Measurements from ENCODE around the gene NOXO1. TPM values are rescaled to one million over a fixed set of nuclear protein-coding genes. Genes with fewer than 3 reads are reported as not detected.

Gene NOXO1
- total and polyA plus RNA-seq, 2 donors (not counting 3 experiments of a cell fraction or from before 2014, with no cell fraction given), result 0.37 to 0.60 TPM

GRCh38 chr16:2015947-2016208, 34.6 kb upstream of the NOXO1 start:
- ChIA-PET POLR2A (no interaction called here), CTCF (interaction anchor here (0.8 to 8.9 kb wide), 9 partner anchors 8 to 131 kb away, joined by 3 to 137 read pairs (median 4); no protein-coding TSS in a partner anchor)
- no peak overlapping the region for H3K4me3 ChIP-seq (replicated peaks in 1 of 3; ENCODE audit: insufficient read depth in 1 of 3, low read depth in 1 of 3, low read length in 3 of 3)
- BruUV-seq (replicated peaks), result no TSS peak
- no peaks in the 10 kb centered on the region for H3K9me3 ChIP-seq (replicated peaks; ENCODE audit: control insufficient read depth, insufficient read depth, low read length)
- TF ChIP-seq POLR2AphosphoS5 (IDR thresholded peaks at IDR 0.05; ENCODE audit: insufficient read depth, low read depth, low read length) (no peak), MYC (IDR thresholded peaks at IDR 0.05; ENCODE audit: low read depth, low read length) (no peak), CTCF (IDR thresholded peaks at IDR 0.05; ENCODE audit: extremely low read depth in 1 of 2, insufficient read depth in 1 of 2, low read depth in 1 of 2, low read length in 2 of 2) (no peak), GATA2 (IDR thresholded peaks at IDR 0.05; ENCODE audit: insufficient read depth, insufficient read length, low read depth, low read length) (no peak), FOS (IDR thresholded peaks at IDR 0.05; ENCODE audit: borderline replicate concordance, insufficient read depth, low read length) (no peak), MAX (IDR thresholded peaks at IDR 0.05; ENCODE audit: insufficient read depth, insufficient read length) (no peak), POLR2A (IDR thresholded peaks at IDR 0.05; ENCODE audit: low read depth, low read length) (no peak), JUN (IDR thresholded peaks at IDR 0.05; ENCODE audit: borderline replicate concordance, insufficient read depth, insufficient read length, low read depth) (no peak), EZH2 (IDR thresholded peaks at IDR 0.05; ENCODE audit: borderline replicate concordance, low read depth, low read length, severe bottlenecking) (no peak)
- intact Hi-C loops (cut with micrococcal nuclease) (no loop called here), dilution Hi-C loops (cut with MboI; ENCODE audit: extremely low pct_ligation_motif_present, low sequenced_read_pairs) (no loop called here)
- H4K20me1 ChIP-seq (replicated peaks; ENCODE audit: control insufficient read depth, extremely low read depth, insufficient read depth, low read length), result no peaks in the 10 kb centered on the region
- H3K36me3 ChIP-seq (ENCODE audit: control insufficient read depth in 2 of 2, extremely low read depth in 1 of 2, insufficient read depth in 2 of 2, low read length in 2 of 2), result no peaks in the 10 kb centered on the region
- H3K9me1 ChIP-seq (replicated peaks; ENCODE audit: control insufficient read depth, extremely low read depth, insufficient read depth, low read length), result no peaks in the 10 kb centered on the region
- peaks cover 4 to 11% of the 10 kb centered on the region in 2 experiments for H3K27me3 ChIP-seq (ENCODE audit: control insufficient read depth in 2 of 2, insufficient read depth in 2 of 2, low read length in 2 of 2)
- no peaks in the 10 kb centered on the region for H3K79me2 ChIP-seq (ENCODE audit: control insufficient read depth, insufficient read depth, low read length)
- H3K4me1 ChIP-seq (ENCODE audit: control insufficient read depth, extremely low read depth, insufficient read depth, low read length), result peaks cover 6% of the 10 kb centered on the region
- H3K9ac ChIP-seq (replicated peaks; ENCODE audit: extremely low read depth, insufficient read depth, low read length), result no peak overlapping the region
- no peak overlapping the region for H3K27ac ChIP-seq (ENCODE audit: insufficient read depth, low read depth, low read length)
- no peak overlapping the region for H2AFZ ChIP-seq (ENCODE audit: low read depth, low read length)
- H3K4me2 ChIP-seq (ENCODE audit: insufficient read depth, low read length), result no peak overlapping the region
- FAIRE-seq (no peak), DNase-seq (ENCODE audit: low read depth, low spot score) (no peak)

Data from endothelial cell of umbilical vein (primary cell).